CD14-positive monocyte (primary cell): ENCODE measurements around the gene CNNM4. TPM values are rescaled to one million over a fixed set of nuclear protein-coding genes. Genes with fewer than 3 reads are reported as not detected.

Experiments
- DNase-seq, 3 donors: peaks; one replicate each; pipeline ENCODE4 v3.0.0-alpha.2; 2011 to 2022
- H2AFZ ChIP-seq: 2 replicates; pipeline ENCODE4 v1.6.0; 2012; ENCODE audit warnings: mild to moderate bottlenecking, low read depth, low read length, inconsistent platforms; ENCODE audit not compliant: insufficient read depth, poor library complexity, severe bottlenecking
- H3K27ac ChIP-seq, 2 donors: 1 replicate in 1 of 2; 2 replicates in 1 of 2; pipeline ENCODE4 v1.5.1; 2012 to 2013; ENCODE audit warnings: low read length in 2 of 2, control low read depth in 1 of 2, inconsistent platforms in 1 of 2, low read depth in 1 of 2, mild to moderate bottlenecking in 1 of 2
- H3K27me3 ChIP-seq, 2 donors: one replicate each; pipeline versions ENCODE4 v1.6.0 to v1.6.1; 2011 to 2013; ENCODE audit warnings: low read length in 2 of 2; ENCODE audit not compliant: control insufficient read depth in 2 of 2, insufficient read depth in 2 of 2
- H3K36me3 ChIP-seq, 2 donors: replicated peaks in 1 of 2; 1 replicate in 1 of 2; 2 replicates in 1 of 2; pipeline versions ENCODE4 v1.5.1 to v1.6.1; 2012 to 2013; ENCODE audit warnings: low read length in 2 of 2, control low read depth in 1 of 2, inconsistent platforms in 1 of 2, mild to moderate bottlenecking in 1 of 2; ENCODE audit not compliant: insufficient read depth in 2 of 2, control insufficient read depth in 1 of 2
- H3K4me1 ChIP-seq, 2 donors: 1 replicate in 1 of 2; 2 replicates in 1 of 2; pipeline versions ENCODE4 v1.5.1 to v1.6.1; 2012 to 2013; ENCODE audit warnings: low read length in 2 of 2, control low read depth in 1 of 2, inconsistent platforms in 1 of 2, mild to moderate bottlenecking in 1 of 2, moderate library complexity in 1 of 2; ENCODE audit not compliant: insufficient read depth in 2 of 2, control insufficient read depth in 1 of 2
- H3K4me2 ChIP-seq: replicated peaks from 2 replicates; pipeline ENCODE3; 2012; ENCODE audit warnings: low read length, moderate library complexity, mild to moderate bottlenecking; ENCODE audit not compliant: poor library complexity, severe bottlenecking; ENCODE audit errors: extremely low read depth
- H3K4me3 ChIP-seq, 3 experiments: fragments of 200-600 bp in 1 of 3; sonication (generic) in 1 of 3; replicated peaks in 1 of 3; 1 replicate in 2 of 3; 2 replicates in 1 of 3; pipeline ENCODE4 v1.5.1; 2011 to 2013; ENCODE audit warnings: low read length in 3 of 3, mild to moderate bottlenecking in 3 of 3, control low read depth in 2 of 3, low read depth in 2 of 3, inconsistent platforms in 1 of 3, moderate library complexity in 1 of 3
- H3K79me2 ChIP-seq: 2 replicates; pipeline ENCODE4 v1.6.0; 2012; ENCODE audit warnings: mild to moderate bottlenecking, control low read depth, inconsistent platforms, low read length, moderate library complexity; ENCODE audit not compliant: insufficient read depth
- H3K9ac ChIP-seq: 2 replicates; pipeline ENCODE4 v1.6.0; 2017; ENCODE audit warnings: low read length, mild to moderate bottlenecking; ENCODE audit not compliant: insufficient read depth, poor library complexity, severe bottlenecking
- H3K9me3 ChIP-seq, 2 donors: replicated peaks in 1 of 2; 1 replicate in 1 of 2; 2 replicates in 1 of 2; pipeline versions ENCODE4 v1.5.1 to v1.6.1; 2012 to 2013; ENCODE audit warnings: low read length in 2 of 2, control low read depth in 1 of 2; ENCODE audit not compliant: control insufficient read depth in 1 of 2, insufficient read depth in 1 of 2
- H4K20me1 ChIP-seq: 2 replicates; pipeline ENCODE4 v1.6.0; 2012; ENCODE audit warnings: mild to moderate bottlenecking, low read length, control low read depth, moderate library complexity; ENCODE audit not compliant: insufficient read depth
- H3K27ac Mint-ChIP-seq, 7 donors: one replicate each; pipeline ENCODE4 v1.8.0; 2020; ENCODE audit warnings: mild to moderate bottlenecking in 7 of 7, mixed read lengths in 7 of 7, moderate library complexity in 6 of 7, inconsistent platforms in 2 of 7
- H3K27me3 Mint-ChIP-seq, 3 donors: one replicate each; pipeline ENCODE4 v1.8.0; 2021 to 2022; ENCODE audit warnings: low read depth in 3 of 3, mild to moderate bottlenecking in 3 of 3, mixed read lengths in 3 of 3, moderate library complexity in 3 of 3, inconsistent platforms in 1 of 3
- H3K36me3 Mint-ChIP-seq, 2 donors: one replicate each; pipeline ENCODE4 v1.8.0; 2020; ENCODE audit warnings: mixed read lengths in 2 of 2, inconsistent platforms in 1 of 2, mild to moderate bottlenecking in 1 of 2
- H3K4me1 Mint-ChIP-seq: one replicate; pipeline ENCODE4 v1.8.0; 2020; ENCODE audit warnings: mild to moderate bottlenecking, mixed read lengths
- H3K4me3 Mint-ChIP-seq, 2 donors: one replicate each; pipeline ENCODE4 v1.8.0; 2020; ENCODE audit warnings: mild to moderate bottlenecking in 2 of 2, mixed read lengths in 2 of 2, moderate library complexity in 1 of 2
- H3K9me3 Mint-ChIP-seq, 7 donors: one replicate each; pipeline ENCODE4 v1.8.0; 2020 to 2022; ENCODE audit warnings: mixed read lengths in 7 of 7, mild to moderate bottlenecking in 6 of 7, moderate library complexity in 6 of 7, inconsistent platforms in 2 of 7
- WGBS: methylation state at CpG from one replicate; pipeline ENCODE4 v1.1.5; 2013; ENCODE audit warnings: missing lambda C conversion rate; ENCODE audit not compliant: insufficient coverage; 5-methylcytosine and 5-hydroxymethylcytosine counted together
- intact Hi-C, 2 donors: fragments of 100-400 bp; cut with micrococcal nuclease; formaldehyde crosslinking; loops; one replicate each; pipeline versions ENCODE4 v1.15.0 to v1.15.1; 2023
- polyA plus RNA-seq, 3 donors: library from polyadenylated mRNA; depleted of rRNA in 1 of 3; unstranded in 2 of 3; stranded (reverse) in 1 of 3; fragments of 300-500 nt in 2 of 3; fragments of >200 nt in 1 of 3; fragmentation: Illumina TruSeq in 2 of 3; gene quantifications; 1 replicate in 2 of 3; 2 replicates in 1 of 3; pipeline ENCODE4 v1.2.3, GENCODE V29; 2012 to 2021
- TF ChIP-seq, protein P1 (sequence below): fragments of 200-600 bp; IDR thresholded peaks from one replicate; pipeline ENCODE4 v1.8.0; 2022; ENCODE audit warnings: antibody characterized with exemption, mild to moderate bottlenecking

Gene CNNM4
- polyA plus RNA-seq, 3 donors: 2.3 to 8.3 (median 2.6) TPM

DNA sequence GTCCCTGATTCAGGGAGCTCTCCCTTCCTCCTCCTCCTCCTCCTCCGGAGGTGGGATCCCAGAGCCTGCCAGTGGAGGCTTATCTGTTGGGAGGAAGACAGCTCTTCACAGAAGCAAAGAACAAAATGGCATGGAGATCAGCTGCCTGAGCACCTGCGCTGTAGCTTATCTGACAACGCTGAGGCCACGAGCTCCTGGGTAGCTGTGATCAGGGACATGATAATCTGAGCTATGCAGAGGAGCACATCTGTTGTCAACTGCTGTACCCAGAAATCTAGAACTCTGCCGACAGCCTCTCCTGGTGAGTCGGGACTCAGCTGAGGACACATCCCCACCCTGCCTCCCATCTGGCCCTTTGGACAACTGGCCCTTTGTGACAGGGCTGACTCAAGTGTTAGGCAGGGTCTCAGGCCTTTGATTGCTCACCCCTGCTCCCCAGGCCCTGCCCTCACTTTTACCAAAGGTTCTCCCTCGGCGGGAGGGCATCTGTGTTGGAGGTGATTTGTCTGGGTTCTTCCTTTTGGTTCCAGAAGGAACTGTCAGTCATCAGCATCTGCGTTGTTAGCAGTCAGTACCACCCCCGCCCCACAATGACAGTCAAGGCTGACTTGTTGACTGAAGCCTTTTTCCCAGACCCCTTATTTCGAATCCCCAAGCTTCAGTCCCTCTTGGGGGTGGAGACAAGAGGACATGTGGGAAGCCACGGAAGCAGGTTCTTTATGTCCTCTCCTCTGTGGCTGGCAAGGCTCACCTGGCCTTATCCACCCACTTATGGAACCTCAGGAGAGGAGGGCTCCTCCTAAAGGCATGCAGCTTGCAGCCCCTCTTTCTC lies 49.5 kb downstream of the CNNM4 start:
- peaks cover 25 to 33% of the 10 kb centered on the region in 2 donors for H3K36me3 Mint-ChIP-seq
- Histone ChIP-seq H3K4me1 (peaks cover 1 to 4% of the 10 kb centered on the region in 2 donors), H3K27ac (no peak overlapping the region), H4K20me1 (no peaks in the 10 kb centered on the region), H3K79me2 (no peaks in the 10 kb centered on the region), H3K27me3 (no peaks in the 10 kb centered on the region), H3K4me3 (no peak overlapping the region), H3K9me3 (no peaks in the 10 kb centered on the region), H3K9ac (no peak overlapping the region), H2AFZ (no peak overlapping the region), H3K4me2 (no peak overlapping the region), H3K36me3 (peaks cover 15 to 22% of the 10 kb centered on the region in 2 donors)
- H3K27ac Mint-ChIP-seq: peak overlapping the region in 1 of 7 donors; percentile 18
- DNase-seq: no peak
- TF ChIP-seq, protein P1, sequence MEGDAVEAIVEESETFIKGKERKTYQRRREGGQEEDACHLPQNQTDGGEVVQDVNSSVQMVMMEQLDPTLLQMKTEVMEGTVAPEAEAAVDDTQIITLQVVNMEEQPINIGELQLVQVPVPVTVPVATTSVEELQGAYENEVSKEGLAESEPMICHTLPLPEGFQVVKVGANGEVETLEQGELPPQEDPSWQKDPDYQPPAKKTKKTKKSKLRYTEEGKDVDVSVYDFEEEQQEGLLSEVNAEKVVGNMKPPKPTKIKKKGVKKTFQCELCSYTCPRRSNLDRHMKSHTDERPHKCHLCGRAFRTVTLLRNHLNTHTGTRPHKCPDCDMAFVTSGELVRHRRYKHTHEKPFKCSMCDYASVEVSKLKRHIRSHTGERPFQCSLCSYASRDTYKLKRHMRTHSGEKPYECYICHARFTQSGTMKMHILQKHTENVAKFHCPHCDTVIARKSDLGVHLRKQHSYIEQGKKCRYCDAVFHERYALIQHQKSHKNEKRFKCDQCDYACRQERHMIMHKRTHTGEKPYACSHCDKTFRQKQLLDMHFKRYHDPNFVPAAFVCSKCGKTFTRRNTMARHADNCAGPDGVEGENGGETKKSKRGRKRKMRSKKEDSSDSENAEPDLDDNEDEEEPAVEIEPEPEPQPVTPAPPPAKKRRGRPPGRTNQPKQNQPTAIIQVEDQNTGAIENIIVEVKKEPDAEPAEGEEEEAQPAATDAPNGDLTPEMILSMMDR: no peak
- intact Hi-C loops: loop anchor here in 1 of 2 donors (10.0 kb wide), 1 partner anchor 45 kb away; the partner anchor contains the start of gene CNNM4
- no peaks in the 10 kb centered on the region for H3K9me3 Mint-ChIP-seq
- H3K4me3 Mint-ChIP-seq: no peak overlapping the region
- H3K27me3 Mint-ChIP-seq: peaks cover 1 to 3% (median 2%) of the 10 kb centered on the region in 3 donors
- 94% methylated on average over 5 of the region's 12 CpGs for WGBS
- peaks cover 6% of the 10 kb centered on the region for H3K4me1 Mint-ChIP-seq

- 100% methylated on average over 3 of the region's 5 CpGs for WGBS
- no peak for DNase-seq
Observed at GRCh38 chr2:96810783-96811192, 50.1 kb downstream of the CNNM4 start.

More at GRCh38 chr2:96810783-96811192, 50.1 kb downstream of the CNNM4 start:
- Histone ChIP-seq H2AFZ (no peak overlapping the region), H3K9me3 (no peaks in the 10 kb centered on the region), H3K9ac (no peak overlapping the region), H3K4me3 (no peak overlapping the region), H3K27ac (no peak overlapping the region), H3K4me2 (no peak overlapping the region), H3K36me3 (peaks cover 15 to 22% of the 10 kb centered on the region in 2 donors), H4K20me1 (no peaks in the 10 kb centered on the region), H3K4me1 (peaks cover 5 to 9% of the 10 kb centered on the region in 2 donors), H3K79me2 (no peaks in the 10 kb centered on the region), H3K27me3 (no peaks in the 10 kb centered on the region)
- Mint-ChIP-seq H3K4me3 (no peak overlapping the region), H3K27ac (no peak overlapping the region), H3K9me3 (no peaks in the 10 kb centered on the region), H3K4me1 (peaks cover 12% of the 10 kb centered on the region), H3K27me3 (peaks cover 1 to 3% (median 2%) of the 10 kb centered on the region in 3 donors), H3K36me3 (peaks cover 25 to 33% of the 10 kb centered on the region in 2 donors)
- TF ChIP-seq, protein P1: no peak
- intact Hi-C loops: loop anchor here in 1 of 2 donors (10.0 kb wide), 1 partner anchor 46 kb away; the partner anchor contains the start of gene CNNM4
